GM23338 (cell line): ENCODE results near the gene MUC5B.

Source experiments
- CTCF ChIP-seq, 2 experiments: fragments of 200-600 bp in 1 of 2; sonication (generic) in 1 of 2; conservative IDR thresholded peaks; 2 replicates each; pipeline versions ENCODE4 v1.5.1 to v1.6.1; 2016 to 2017; ENCODE audit warnings: antibody characterized with exemption in 2 of 2, low read depth in 2 of 2, mild to moderate bottlenecking in 2 of 2, moderate library complexity in 1 of 2
- EZH2 ChIP-seq: fragments of 200-600 bp; sonication (generic); IDR thresholded peaks from one replicate; pipeline ENCODE4 v1.8.0; 2017; ENCODE audit warnings: antibody characterized with exemption, mild to moderate bottlenecking, low read depth; ENCODE audit not compliant: unreplicated experiment
- EZH2phosphoT487 ChIP-seq: fragments of 200-600 bp; sonication (generic); IDR thresholded peaks from one replicate; pipeline ENCODE4 v1.8.1; 2018; ENCODE audit warnings: antibody characterized with exemption; ENCODE audit not compliant: unreplicated experiment
- JUNB ChIP-seq: IDR thresholded peaks from one replicate; pipeline ENCODE4 v1.6.1; 2016; ENCODE audit warnings: antibody characterized with exemption; ENCODE audit not compliant: unreplicated experiment
- REST ChIP-seq: IDR thresholded peaks from one replicate; pipeline ENCODE4 v1.6.1; 2018; ENCODE audit warnings: antibody characterized with exemption; ENCODE audit not compliant: unreplicated experiment

- no peak for TF ChIP-seq CTCF (conservative IDR thresholded peaks at IDR 0.05; ENCODE audit: low read depth in 2 of 2)
- TF ChIP-seq REST, result no peak
- TF ChIP-seq JUNB, result no peak
- TF ChIP-seq EZH2phosphoT487, result no peak
- no peak for TF ChIP-seq EZH2
These were observed 20.6 kb upstream of the MUC5B start for GRCh38 chr11:1202154-1202775.
